Lower lobe of right lung (tissue), 2 donors: ENCODE measurements around the gene ZNF474. TPM values are rescaled to one million over a fixed set of nuclear protein-coding genes. Genes with fewer than 3 reads are reported as not detected.

Experiments used
- ATAC-seq, 2 donors: fragments of 200-7000 bp; cut with Tn5 transposase; one replicate each; pipeline ENCODE4 v1.9.1; 2020 to 2022; ENCODE audit warnings: mild to moderate bottlenecking in 2 of 2, moderate library complexity in 2 of 2
- DNase-seq: peaks from one replicate; pipeline ENCODE4 v3.0.0-alpha.2; 2020
- H3K27ac ChIP-seq: fragments of 200-600 bp; one replicate; pipeline ENCODE4 v1.8.0; 2022
- H3K27me3 ChIP-seq: fragments of 200-600 bp; one replicate; pipeline ENCODE4 v1.8.0; 2022; ENCODE audit warnings: low read depth
- H3K36me3 ChIP-seq: fragments of 200-600 bp; one replicate; pipeline ENCODE4 v1.8.0; 2022; ENCODE audit warnings: mild to moderate bottlenecking
- H3K4me1 ChIP-seq: fragments of 200-600 bp; one replicate; pipeline ENCODE4 v1.8.0; 2022
- H3K4me3 ChIP-seq: fragments of 200-600 bp; one replicate; pipeline ENCODE4 v1.8.0; 2022; ENCODE audit warnings: mild to moderate bottlenecking
- H3K9me3 ChIP-seq: fragments of 200-600 bp; one replicate; pipeline ENCODE4 v1.8.0; 2022
- intact Hi-C: fragments of 100-400 bp; cut with DNase I; formaldehyde crosslinking; loops from one replicate; pipeline ENCODE4 v1.11.0; 2022
- total RNA-seq: library from RNA; stranded (reverse); fragmentation: NEBNext Ultra II Directional; extraction: Animal tissue kit (Norgen Biotek cat#: 25700); gene quantifications from one replicate; pipeline ENCODE4 v1.2.1, GENCODE V29; 2021
- TF ChIP-seq, protein P1 (sequence below): fragments of 200-600 bp; IDR thresholded peaks from one replicate; pipeline ENCODE4 v1.8.0; 2022; ENCODE audit warnings: antibody characterized with exemption, mild to moderate bottlenecking
- donor health status: DM: no; HTN: yes; CAD: no; lungs with severe emphysema.

ZNF474 gene
- total RNA-seq, 1 donor from 2014 or later = 2.2 TPM

DNA sequence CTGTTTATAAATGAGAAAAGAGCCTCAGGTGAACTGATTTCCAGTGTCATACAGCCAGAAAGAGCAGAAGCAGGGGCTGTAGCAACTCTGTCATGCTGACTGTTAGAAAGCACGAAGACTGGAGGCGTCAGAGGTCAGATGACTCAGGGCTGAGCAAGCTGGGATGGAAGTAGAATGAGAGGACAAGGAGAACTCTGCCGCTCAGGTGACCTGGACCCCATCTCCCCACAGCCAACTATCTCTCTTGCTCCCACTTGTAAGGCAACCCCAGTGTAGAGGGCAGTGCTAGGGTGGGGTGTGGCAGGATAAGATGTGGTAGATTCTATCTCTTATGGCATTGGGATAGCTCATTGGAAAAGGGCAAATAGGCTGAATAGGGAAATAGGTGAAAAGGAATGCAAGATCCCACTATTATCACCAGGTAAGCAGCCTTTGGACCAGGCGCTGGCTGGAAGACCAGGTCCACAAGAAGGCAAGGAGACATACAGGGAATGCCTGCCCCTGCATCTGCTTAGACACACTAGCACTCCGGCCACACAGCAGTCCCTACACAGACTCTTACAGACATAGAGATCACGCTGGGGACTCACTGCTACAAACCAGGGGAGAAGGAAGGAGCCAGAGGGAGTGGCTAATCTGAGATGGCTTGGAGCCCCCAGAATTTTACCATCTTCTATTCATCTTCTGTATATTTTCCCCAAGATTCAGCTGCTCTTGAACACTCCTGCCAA lies 30.1 kb upstream of the ZNF474 start:
- Histone ChIP-seq H3K36me3 (no peaks in the 10 kb centered on the region), H3K9me3 (no peaks in the 10 kb centered on the region), H3K27me3 (no peaks in the 10 kb centered on the region), H3K4me1 (no peaks in the 10 kb centered on the region), H3K27ac (no peak overlapping the region), H3K4me3 (no peak overlapping the region)
- no peak for DNase-seq
- TF ChIP-seq, protein P1, sequence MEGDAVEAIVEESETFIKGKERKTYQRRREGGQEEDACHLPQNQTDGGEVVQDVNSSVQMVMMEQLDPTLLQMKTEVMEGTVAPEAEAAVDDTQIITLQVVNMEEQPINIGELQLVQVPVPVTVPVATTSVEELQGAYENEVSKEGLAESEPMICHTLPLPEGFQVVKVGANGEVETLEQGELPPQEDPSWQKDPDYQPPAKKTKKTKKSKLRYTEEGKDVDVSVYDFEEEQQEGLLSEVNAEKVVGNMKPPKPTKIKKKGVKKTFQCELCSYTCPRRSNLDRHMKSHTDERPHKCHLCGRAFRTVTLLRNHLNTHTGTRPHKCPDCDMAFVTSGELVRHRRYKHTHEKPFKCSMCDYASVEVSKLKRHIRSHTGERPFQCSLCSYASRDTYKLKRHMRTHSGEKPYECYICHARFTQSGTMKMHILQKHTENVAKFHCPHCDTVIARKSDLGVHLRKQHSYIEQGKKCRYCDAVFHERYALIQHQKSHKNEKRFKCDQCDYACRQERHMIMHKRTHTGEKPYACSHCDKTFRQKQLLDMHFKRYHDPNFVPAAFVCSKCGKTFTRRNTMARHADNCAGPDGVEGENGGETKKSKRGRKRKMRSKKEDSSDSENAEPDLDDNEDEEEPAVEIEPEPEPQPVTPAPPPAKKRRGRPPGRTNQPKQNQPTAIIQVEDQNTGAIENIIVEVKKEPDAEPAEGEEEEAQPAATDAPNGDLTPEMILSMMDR = no peak
- no peak for ATAC-seq
- intact Hi-C loops = no loop called here

DNA sequence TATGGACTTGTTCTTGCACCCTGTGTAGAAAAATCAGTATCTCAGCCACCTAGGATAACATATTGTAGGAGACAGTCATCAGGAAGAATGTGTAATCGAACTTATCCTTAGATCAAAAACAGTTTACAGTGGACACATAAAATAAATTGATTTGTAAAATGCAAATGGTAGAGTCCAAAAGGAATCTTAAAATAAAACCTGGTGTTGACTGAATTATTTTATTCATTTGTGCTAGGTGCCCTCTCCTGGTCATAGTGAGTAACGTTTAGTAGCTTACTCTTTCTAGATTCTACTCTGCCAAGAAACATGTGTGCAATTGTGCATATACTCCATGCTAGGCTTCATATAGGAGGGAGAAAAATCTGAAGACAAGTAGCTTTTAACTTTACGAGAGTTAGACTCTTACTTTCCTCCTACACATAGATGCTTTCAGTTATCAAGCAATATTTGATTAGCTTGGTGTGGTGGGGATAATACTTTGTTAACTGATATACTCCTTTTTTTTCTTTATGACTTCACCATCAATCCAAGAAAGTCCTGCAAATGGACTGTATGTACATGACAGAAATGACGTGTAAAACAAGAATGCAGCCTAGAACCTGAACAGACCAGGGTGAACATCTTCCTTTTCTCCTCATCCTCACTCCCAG lies 27.6 kb upstream of the ZNF474 start:
- peak in 1 of 2 donors; percentile 51 for ATAC-seq
- no peak for DNase-seq
- H3K36me3 ChIP-seq = no peaks in the 10 kb centered on the region
- no peaks in the 10 kb centered on the region for H3K27me3 ChIP-seq
- H3K4me3 ChIP-seq = no peak overlapping the region
- no peaks in the 10 kb centered on the region for H3K4me1 ChIP-seq
- TF ChIP-seq, protein P1 = peak; percentile 53
- no peak overlapping the region for H3K27ac ChIP-seq
- no peaks in the 10 kb centered on the region for H3K9me3 ChIP-seq
- intact Hi-C loops = loop anchor here (10.0 kb wide), 1 partner anchor 137 kb away; the partner anchor contains the start of gene SRFBP1

DNA sequence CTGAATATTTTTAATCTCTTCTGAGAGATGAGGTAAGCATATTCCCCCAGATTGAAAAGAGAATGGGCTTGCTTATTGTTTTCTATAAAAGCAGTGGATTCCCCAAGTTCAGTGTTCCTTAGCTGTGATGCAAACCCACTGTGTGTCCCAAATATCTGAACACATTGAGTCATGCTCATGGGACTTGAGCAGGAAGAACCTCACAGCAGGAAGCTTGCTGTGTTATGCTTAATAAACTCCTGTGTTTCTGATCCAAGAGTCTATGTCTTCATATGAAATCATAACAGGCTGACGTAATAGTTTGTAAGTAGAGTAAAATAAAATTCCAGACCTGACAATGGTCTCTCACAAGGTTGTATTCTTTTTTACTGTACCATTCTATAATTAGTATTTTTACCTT lies 26.5 kb upstream of the ZNF474 start:
- H3K4me1 ChIP-seq = no peaks in the 10 kb centered on the region
- H3K9me3 ChIP-seq = no peaks in the 10 kb centered on the region
- TF ChIP-seq, protein P1 = no peak
- ATAC-seq = no peak
- H3K4me3 ChIP-seq = no peak overlapping the region
- no peaks in the 10 kb centered on the region for H3K36me3 ChIP-seq
- H3K27me3 ChIP-seq = no peaks in the 10 kb centered on the region
- intact Hi-C loops = loop anchor here (10.0 kb wide), 1 partner anchor 138 kb away; the partner anchor contains the start of gene SRFBP1
- H3K27ac ChIP-seq = no peak overlapping the region
- no peak for DNase-seq

DNA sequence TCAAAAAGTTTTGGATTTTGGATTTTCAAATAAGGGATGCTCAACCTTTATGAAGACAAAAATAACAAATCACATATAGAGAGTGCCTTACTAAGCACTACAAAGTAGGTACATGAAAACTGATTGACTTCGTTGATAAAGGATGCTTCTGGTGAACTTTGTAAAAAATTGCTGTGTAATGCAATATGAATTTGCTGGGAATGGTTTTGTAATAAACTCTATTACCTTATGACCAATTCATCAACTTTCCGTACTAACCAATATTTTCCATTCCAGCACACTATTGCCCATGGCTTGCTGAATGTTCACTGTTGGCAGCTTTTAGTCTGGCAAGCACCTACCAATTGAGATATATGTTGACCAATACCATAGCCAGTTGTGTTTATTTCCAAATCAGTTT lies 23.4 kb upstream of the ZNF474 start:
- intact Hi-C loops = loop anchor here (10.0 kb wide), 1 partner anchor 141 kb away; the partner anchor contains the start of gene SRFBP1
- TF ChIP-seq, protein P1 = no peak
- no peaks in the 10 kb centered on the region for H3K9me3 ChIP-seq

DNA sequence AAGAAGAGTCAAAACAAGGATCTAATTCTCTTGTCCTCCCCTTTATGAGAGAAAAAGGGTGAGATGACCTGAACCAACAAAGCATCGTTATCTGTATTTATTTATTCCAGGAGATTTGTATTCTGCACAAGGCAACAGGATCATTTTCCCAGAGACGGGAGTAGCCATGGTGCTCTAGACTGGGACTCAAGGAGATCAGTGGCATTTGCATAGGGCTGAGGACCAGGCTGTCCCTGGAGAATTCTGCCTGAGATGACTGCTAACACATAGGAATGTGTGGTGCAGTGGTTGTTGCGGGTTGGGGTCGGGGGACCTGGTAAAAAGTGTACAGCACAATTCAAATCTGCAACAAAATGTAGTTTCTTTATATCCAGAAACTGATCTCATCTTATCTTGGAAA lies 22.3 kb upstream of the ZNF474 start:
- H3K4me1 ChIP-seq = no peaks in the 10 kb centered on the region
- H3K27me3 ChIP-seq = no peaks in the 10 kb centered on the region
- TF ChIP-seq, protein P1 = no peak
- H3K27ac ChIP-seq = no peak overlapping the region
- no peak for DNase-seq
- no peaks in the 10 kb centered on the region for H3K9me3 ChIP-seq
- ATAC-seq = no peak
- H3K36me3 ChIP-seq = no peaks in the 10 kb centered on the region
- intact Hi-C loops = loop anchor here (10.0 kb wide), 1 partner anchor 142 kb away; the partner anchor contains the start of gene SRFBP1
- no peak overlapping the region for H3K4me3 ChIP-seq

More for the DNA sequence above, 23.4 kb upstream of the ZNF474 start:
- Histone ChIP-seq H3K4me3 (no peak overlapping the region), H3K27me3 (no peaks in the 10 kb centered on the region), H3K36me3 (no peaks in the 10 kb centered on the region), H3K4me1 (no peaks in the 10 kb centered on the region), H3K27ac (no peak overlapping the region)
- DNase-seq (no peak), ATAC-seq (no peak)
